A673 (cell line): ENCODE data around the gene TBCEL. TPM values are rescaled to one million over a fixed set of nuclear protein-coding genes. Genes with fewer than 3 reads are reported as not detected.
"Not testable (repeated sequence)": the region's sequence is repeated elsewhere in the genome, so short reads cannot be mapped to it uniquely, and the experiment has no call there.

Source experiments
- BruUV-seq: library from RNA; stranded (reverse); fragments of 400-500 nt; replicated peaks from 2 replicates; lab custom pipeline; 2021; lab: Mats Ljungman, UMichigan
- CTCF ChIA-PET: fragments of 300-600 bp; sonication (Branson Sonifier 250); formaldehyde crosslinking; loops from one replicate; lab custom pipeline; 2022; ENCODE audit warnings: antibody characterized with exemption; lab: Charles Lee
- POLR2A ChIA-PET: fragments of 300-600 bp; sonication (Branson Sonifier 250); formaldehyde crosslinking; loops from one replicate; lab custom pipeline; 2022; ENCODE audit warnings: antibody characterized with exemption; ENCODE audit not compliant: low non-redundant PET; lab: Charles Lee
- DNase-seq: peaks from one replicate; pipeline ENCODE4 v3.0.0-alpha.2; 2015; ENCODE audit warnings: low spot score
- H3K27ac ChIP-seq: fragments of 200-600 bp; sonication (generic); 2 replicates; pipeline ENCODE4 v1.5.1; 2016; ENCODE audit warnings: mixed run types, low read depth, mild to moderate bottlenecking, mixed read lengths, antibody characterized with exemption, low read length; ENCODE audit not compliant: poor library complexity, severe bottlenecking
- H3K27me3 ChIP-seq: fragments of 200-600 bp; sonication (generic); replicated peaks from 2 replicates; pipeline ENCODE4 v1.6.1; 2017; ENCODE audit warnings: mixed run types, low read depth, mild to moderate bottlenecking, mixed read lengths, antibody characterized with exemption, low read length; ENCODE audit not compliant: insufficient read depth, poor library complexity
- H3K36me3 ChIP-seq: fragments of 200-600 bp; sonication (generic); 2 replicates; pipeline ENCODE4 v1.6.1; 2016; ENCODE audit warnings: mixed run types, mild to moderate bottlenecking, mixed read lengths, antibody characterized with exemption, low read length; ENCODE audit not compliant: insufficient read depth, poor library complexity, severe bottlenecking
- H3K4me1 ChIP-seq: fragments of 200-600 bp; sonication (generic); 2 replicates; pipeline ENCODE4 v1.6.1; 2017; ENCODE audit warnings: mixed run types, mild to moderate bottlenecking, mixed read lengths, antibody characterized with exemption, low read length; ENCODE audit not compliant: insufficient read depth, poor library complexity, severe bottlenecking
- H3K4me3 ChIP-seq: fragments of 200-600 bp; sonication (generic); 2 replicates; pipeline ENCODE4 v1.5.1; 2016; ENCODE audit warnings: low read depth, mixed run types, mild to moderate bottlenecking, mixed read lengths, low read length; ENCODE audit not compliant: poor library complexity, severe bottlenecking
- H3K9me3 ChIP-seq: fragments of 200-600 bp; sonication (generic); 2 replicates; pipeline ENCODE4 v1.6.1; 2016; ENCODE audit warnings: mixed run types, low read depth, mild to moderate bottlenecking, mixed read lengths, antibody characterized with exemption, low read length; ENCODE audit not compliant: poor library complexity, severe bottlenecking
- CTCF ChIP-seq: fragments of 300-800, 200-600 bp; sonication (generic); conservative IDR thresholded peaks from 2 replicates; pipeline ENCODE4 v1.5.1; 2017; ENCODE audit warnings: low read depth, mild to moderate bottlenecking, antibody characterized with exemption, low read length, moderate library complexity, mixed read lengths
- EZH2 ChIP-seq: fragments of 200-600 bp; sonication (generic); IDR thresholded peaks from 2 replicates; pipeline ENCODE4 v1.6.1; 2017; ENCODE audit warnings: borderline replicate concordance, low read depth, mild to moderate bottlenecking, mixed read lengths, antibody characterized with exemption, low read length; ENCODE audit not compliant: poor library complexity, severe bottlenecking
- intact Hi-C: fragments of 100-400 bp; cut with micrococcal nuclease; formaldehyde crosslinking; loops from one replicate; pipeline ENCODE4 v1.10.0; 2022; ENCODE audit not compliant: unreplicated experiment
- total RNA-seq: library from RNA; stranded (reverse); gene quantifications from 2 replicates; pipeline ENCODE4 v1.2.3, GENCODE V29; 2021

The TBCEL gene
- total RNA-seq, 1 experiment from 2014 or later: 22.4 TPM

GRCh38 chr11:121029153-121029552 is 5.3 kb downstream of the TBCEL start:
- Histone ChIP-seq H3K27me3 (no peaks in the 10 kb centered on the region), H3K4me1 (peaks cover 10% of the 10 kb centered on the region), H3K9me3 (no peaks in the 10 kb centered on the region), H3K36me3 (no peaks in the 10 kb centered on the region), H3K27ac (no peak overlapping the region), H3K4me3 (no peak overlapping the region)
- ChIA-PET POLR2A (no interaction called here), CTCF (no interaction called here)
- DNase-seq: no peak
- intact Hi-C loops: no loop called here
- TF ChIP-seq EZH2 (no peak), CTCF (no peak)
- BruUV-seq: no TSS peak

- Histone ChIP-seq H3K4me3 (no peak overlapping the region), H3K27me3 (no peaks in the 10 kb centered on the region), H3K36me3 (no peaks in the 10 kb centered on the region), H3K9me3 (no peaks in the 10 kb centered on the region), H3K27ac (no peak overlapping the region), H3K4me1 (peaks cover 4% of the 10 kb centered on the region)
- BruUV-seq: no TSS peak
- POLR2A ChIA-PET: no interaction called here
- no peak for DNase-seq
- intact Hi-C loops: no loop called here
- CTCF ChIA-PET: no interaction called here
- no peak for TF ChIP-seq CTCF
- TF ChIP-seq EZH2: no peak
These were observed 6.0 kb downstream of the TBCEL start for GRCh38 chr11:121029813-121030445.

GRCh38 chr11:121031167-121031566 is 7.3 kb downstream of the TBCEL start:
- CTCF ChIA-PET: no interaction called here
- Histone ChIP-seq H3K27ac (no peak overlapping the region), H3K4me3 (no peak overlapping the region), H3K4me1 (no peaks in the 10 kb centered on the region), H3K27me3 (no peaks in the 10 kb centered on the region), H3K9me3 (no peaks in the 10 kb centered on the region), H3K36me3 (no peaks in the 10 kb centered on the region)
- TF ChIP-seq EZH2 (no peak), CTCF (no peak)
- no peak for DNase-seq
- intact Hi-C loops: no loop called here
- BruUV-seq: no TSS peak
- POLR2A ChIA-PET: no interaction called here

- POLR2A ChIA-PET, H3K4me3 ChIP-seq, BruUV-seq, H3K27me3 ChIP-seq, H3K27ac ChIP-seq, H3K36me3 ChIP-seq, H3K4me1 ChIP-seq, CTCF ChIA-PET, intact Hi-C loops, H3K9me3 ChIP-seq, DNase-seq: not testable (repeated sequence)
These were observed 7.7 kb downstream of the TBCEL start for GRCh38 chr11:121031648-121032047.
